T-helper 1 cell (primary cell): ENCODE measurements around the gene CEP89.
"Not testable (repeated sequence)": the region's sequence is repeated elsewhere in the genome, so short reads cannot be mapped to it uniquely, and the experiment has no call there.

Experiments
- DNase-seq, 5 donors: peaks; one replicate each; pipeline ENCODE4 v3.0.0-alpha.2; 2012 to 2020

Gene CEP89

GRCh38 chr19:32945260-32945659 is 26.5 kb downstream of the CEP89 start:
- DNase-seq: no peak

GRCh38 chr19:32941273-32941672 is 30.5 kb downstream of the CEP89 start:
- DNase-seq: not testable (repeated sequence)

- DNase-seq: no peak
These were observed 35.7 kb downstream of the CEP89 start for GRCh38 chr19:32936065-32936464.

DNA sequence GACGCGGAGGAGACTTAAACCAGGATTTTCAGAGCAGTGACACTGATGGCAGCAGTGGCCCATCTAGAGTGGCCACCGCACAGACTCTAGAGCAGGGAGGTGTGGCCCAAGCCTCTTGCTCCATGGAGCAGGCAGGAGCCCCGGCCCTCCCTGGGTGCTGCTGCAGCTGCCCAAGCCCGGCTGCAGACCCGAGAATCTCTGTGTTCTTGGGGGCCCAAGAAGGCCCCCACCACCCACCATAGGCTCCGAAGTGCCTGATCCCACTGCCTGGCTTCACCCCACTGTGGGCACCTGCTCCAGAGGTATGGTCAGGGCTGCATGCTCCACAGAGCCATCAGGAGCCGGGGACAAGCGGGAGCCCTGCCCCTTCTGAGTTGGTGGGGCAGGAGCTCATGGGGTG is 36.1 kb downstream of the CEP89 start:
- DNase-seq: no peak

DNA sequence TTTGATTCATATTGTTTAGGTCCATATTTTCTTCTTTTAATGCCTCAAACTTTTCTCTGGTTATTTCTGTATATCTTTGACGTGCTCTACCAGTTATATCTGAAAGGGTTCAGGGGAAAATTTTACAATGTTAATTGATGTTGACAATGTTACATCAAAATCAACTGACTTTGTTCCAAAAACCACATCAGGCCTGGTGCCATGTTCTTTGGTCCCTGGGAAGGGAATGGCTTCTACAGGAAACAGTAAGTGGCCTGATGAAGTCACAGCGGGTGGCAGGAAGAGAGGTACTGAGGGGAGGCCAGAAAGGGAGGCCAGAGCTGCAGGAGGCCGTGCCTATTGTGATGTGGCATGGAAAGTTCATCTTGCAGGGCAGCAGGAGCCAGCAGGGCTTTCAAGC is 38.2 kb downstream of the CEP89 start:
- DNase-seq: no peak

DNA sequence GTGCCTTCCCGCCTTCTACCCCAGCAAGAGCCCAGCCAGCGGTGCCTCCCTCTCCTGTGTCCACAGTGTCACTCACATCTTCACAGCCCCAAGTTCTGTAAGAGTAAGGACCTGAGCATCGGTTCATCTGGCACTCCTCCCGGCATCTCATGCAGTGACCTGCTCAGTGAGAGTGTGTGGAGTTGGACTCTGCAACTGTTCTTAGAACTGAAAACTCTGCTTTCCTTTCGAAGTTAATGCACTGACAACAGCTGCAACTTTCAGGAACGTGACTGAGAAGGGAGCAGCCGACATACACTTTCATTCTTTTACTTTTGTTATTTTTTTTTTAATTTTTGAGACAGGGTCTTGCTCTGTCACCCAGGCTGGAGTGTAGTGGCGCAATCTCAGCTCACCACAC is 41.2 kb downstream of the CEP89 start:
- no peak for DNase-seq

DNA sequence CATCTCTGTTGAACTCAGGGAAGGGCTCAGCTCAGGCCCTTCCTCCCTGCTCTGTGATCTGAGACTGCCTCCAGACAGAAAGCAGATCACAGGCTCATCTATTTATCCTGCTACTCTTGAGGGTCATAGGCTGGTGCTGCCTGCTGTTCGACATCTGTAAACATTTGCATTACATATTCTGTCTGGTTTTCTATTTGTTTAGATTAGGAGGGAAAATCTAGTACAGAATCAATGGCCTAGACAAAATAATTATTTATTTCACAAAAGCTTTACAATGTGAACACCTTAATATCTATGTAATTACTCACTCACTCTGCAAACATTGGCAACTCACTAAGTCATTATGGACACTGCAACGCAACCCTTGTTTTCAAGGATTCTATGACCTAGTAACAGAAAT is 43.0 kb downstream of the CEP89 start:
- DNase-seq: no peak

DNA sequence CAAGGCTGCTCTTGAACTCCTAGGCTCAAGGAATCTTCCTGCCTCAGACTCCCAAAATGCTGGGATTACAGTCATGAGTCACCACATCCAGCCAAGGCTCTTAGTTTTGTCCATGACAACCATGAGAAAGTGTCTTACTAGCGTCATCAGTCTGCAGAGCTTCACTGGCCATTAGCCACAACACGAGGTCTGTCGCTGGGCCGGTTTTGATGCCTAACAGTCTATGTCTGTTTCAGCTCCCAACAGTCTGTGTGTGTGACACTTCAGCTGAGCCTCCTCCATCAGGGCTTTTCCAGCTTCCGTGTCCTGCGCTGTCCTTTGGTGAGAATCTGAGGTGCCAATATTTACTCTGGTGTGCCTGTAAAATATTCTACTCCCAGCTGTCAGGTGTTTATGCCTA is 47.6 kb downstream of the CEP89 start:
- no peak for DNase-seq

DNA sequence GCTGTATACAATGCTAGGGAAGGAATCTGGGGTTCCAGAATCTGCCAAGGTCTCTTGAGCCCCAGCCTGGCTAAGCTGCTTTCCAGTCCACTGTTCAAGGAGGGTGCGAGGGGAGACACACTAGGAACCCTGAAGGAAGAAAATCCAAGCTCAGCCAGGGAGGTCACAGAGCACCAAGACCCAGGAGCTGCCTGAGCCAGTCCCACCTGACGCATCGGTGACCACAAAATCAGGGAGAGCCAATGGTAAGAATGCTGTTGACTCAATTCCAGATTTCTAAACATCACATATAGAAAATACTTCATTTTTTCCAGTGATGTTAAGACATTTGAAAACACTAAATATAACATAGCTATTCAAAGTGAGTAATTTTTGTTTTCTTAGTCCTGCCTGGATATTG is 50.1 kb downstream of the CEP89 start:
- no peak for DNase-seq

- DNase-seq: no peak
These were observed 52.4 kb downstream of the CEP89 start for GRCh38 chr19:32919365-32919764.

- DNase-seq: no peak
These were observed 54.2 kb downstream of the CEP89 start for GRCh38 chr19:32917616-32917996.

DNA sequence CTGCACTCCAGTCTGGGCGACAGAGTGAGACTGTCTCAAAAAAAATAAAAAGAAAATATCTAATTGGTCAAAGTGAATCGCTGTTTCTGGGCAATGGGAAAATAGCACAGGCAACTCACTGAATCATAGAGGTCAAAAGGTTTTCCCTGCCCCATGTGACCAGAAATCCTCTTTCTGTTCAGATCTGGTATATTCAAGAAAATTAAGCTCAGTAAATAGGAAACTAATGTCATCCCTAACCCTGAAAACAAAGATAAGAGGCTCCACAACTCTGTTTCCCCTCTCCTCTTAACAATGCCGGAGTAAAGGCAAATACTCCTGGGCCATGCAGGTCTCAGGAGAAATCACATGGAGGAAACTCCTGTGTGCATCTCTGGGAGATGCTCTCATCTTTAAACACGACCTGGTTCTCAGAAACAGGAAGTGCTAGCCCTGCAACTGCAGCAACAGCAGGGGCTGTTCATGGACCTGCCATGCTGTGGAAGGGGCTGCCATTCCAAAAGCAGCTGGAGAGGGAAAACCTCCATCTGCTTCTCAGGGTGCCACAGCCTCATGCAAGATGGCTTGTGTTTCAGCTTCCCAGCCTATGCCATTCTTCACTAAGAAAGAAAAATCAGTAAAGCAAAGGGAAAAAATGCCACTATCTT is 54.7 kb downstream of the CEP89 start:
- DNase-seq: no peak

- DNase-seq: no peak
These were observed 56.7 kb downstream of the CEP89 start for GRCh38 chr19:32914879-32915660.

- DNase-seq: no peak
These were observed 60.3 kb downstream of the CEP89 start for GRCh38 chr19:32911467-32911866.

DNA sequence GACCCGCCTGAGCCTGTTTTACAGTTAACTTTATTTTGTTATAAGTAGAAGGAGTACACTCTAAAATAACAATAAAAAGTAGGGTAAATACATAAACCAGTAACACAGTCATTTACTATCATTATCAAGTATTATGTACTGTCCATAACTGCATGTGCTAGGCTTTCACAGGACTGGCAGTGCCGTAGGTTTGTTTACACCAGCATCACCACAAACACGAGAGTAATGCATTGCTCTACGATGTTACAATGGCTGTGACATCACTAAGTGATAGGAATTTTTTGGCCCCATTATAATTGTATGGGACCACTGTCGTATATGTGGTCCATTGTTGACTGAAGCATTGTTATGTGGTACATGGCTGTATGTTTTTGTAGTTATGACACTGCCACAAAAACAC is 60.9 kb downstream of the CEP89 start:
- DNase-seq: no peak

GRCh38 chr19:32910094-32910493 is 61.7 kb downstream of the CEP89 start:
- DNase-seq: no peak

GRCh38 chr19:32909257-32909656 is 62.5 kb downstream of the CEP89 start:
- no peak for DNase-seq

GRCh38 chr19:32908641-32909190 is 63.0 kb downstream of the CEP89 start:
- no peak for DNase-seq

DNA sequence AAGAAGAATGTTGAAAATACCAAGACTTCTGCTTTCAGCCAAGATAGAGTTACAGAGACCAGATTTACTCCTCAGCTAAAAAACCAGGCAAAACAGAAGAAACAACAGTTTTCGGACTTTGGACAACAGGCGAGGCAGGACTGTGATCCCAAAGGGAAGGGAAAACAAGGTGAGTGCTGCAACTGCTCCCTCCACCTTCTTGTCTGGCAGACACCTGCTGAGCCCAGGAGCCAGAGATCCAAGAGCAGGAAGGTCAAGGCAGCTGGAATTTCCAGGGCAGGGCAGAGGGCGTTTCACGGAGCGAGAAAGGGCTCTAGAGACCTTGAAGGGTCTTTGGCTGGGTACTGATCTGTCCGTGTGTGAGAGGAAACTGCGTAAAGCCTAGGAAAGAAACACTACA is 69.3 kb downstream of the CEP89 start:
- DNase-seq: no peak

DNA sequence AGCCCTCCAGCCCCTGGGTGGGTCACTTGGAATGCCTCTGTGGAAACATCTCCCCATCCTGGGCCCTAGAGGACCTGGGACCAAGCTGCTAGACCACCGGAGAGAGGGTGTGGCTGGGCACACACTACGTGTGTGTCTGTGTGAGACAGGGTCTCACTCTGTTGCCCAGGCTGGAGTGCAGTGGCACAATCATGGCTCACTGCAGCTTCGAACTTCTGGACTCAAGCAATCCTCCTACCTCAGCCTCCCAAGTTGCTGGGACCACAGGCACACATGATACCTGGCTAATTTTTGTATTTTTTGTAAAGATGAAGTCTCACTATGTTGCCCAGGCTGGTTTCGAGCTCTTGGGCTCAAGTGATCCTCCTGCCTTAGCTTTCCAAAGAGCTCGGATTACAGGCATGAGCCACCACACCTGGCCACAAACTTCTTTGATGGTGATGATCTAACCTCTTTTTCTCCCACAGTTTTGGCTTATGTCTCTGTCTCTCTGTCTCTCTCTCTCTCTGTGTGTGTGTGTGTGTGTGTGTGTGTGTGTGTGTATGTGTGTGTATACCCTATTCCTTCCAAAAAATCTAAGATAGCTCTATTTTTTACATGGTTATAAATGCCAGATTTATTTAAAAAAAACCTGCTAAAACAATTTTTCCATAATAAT is 70.1 kb downstream of the CEP89 start:
- no peak for DNase-seq

DNA sequence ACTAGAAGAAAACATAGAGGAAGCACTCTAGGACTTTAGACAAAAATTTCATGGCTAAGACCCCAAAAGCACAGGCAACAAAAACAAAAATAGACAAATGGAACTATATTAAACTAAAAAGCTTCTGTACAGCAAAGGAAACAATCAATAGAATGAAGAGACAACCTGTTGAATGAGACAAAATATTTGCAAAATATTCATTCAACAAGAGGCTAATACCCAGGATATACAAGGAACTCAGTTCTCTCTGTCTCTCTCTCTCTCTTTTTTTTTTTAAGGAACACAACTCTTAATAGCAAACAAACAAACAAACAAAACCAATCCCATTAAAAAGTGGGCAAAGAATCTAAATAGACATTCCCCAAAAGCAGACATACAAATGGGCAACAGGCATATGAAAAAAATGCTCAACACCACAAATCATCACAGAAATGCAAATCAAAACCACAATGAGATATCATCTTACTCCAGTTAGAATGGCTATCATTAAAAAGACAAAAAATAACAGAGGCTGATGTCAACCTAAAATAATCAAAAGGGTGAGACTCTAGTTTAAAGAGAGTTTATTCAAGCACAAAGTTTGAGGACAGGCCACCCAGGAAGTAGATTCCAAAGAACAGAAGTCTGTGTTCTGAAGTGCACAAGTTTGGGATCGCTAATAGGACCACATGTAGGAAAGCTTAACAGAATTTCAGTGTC is 75.1 kb downstream of the CEP89 start:
- no peak for DNase-seq

- peak in 1 of 5 donors; percentile 8 for DNase-seq
These were observed 76.4 kb downstream of the CEP89 start for GRCh38 chr19:32895384-32895783.

- DNase-seq: no peak
These were observed 80.1 kb downstream of the CEP89 start for GRCh38 chr19:32891609-32892008.
